SK-N-SH treated with all-trans-retinoic acid at 6 μM for 48 hours (cell line): ENCODE measurements around the gene TSPAN18.

Experiments used
- ARNTL ChIP-seq: fragments of 450-650 bp; formaldehyde crosslinking; IDR thresholded peaks from 2 replicates; pipeline ENCODE4 v1.5.0; 2020; ENCODE audit warnings: low read depth, mild to moderate bottlenecking, moderate library complexity, borderline replicate concordance
- GLIS3 ChIP-seq: fragments of 250-450 bp; sonication (Bioruptor Pico); IDR thresholded peaks from 2 replicates; pipeline ENCODE4 v1.5.0; 2020; ENCODE audit warnings: mild to moderate bottlenecking, moderate library complexity
- ISL1 ChIP-seq: fragments of 250-450 bp; sonication (Bioruptor Pico); IDR thresholded peaks from 2 replicates; pipeline ENCODE4 v2.1.2; 2022; ENCODE audit warnings: mild to moderate bottlenecking, moderate library complexity
- PPARA ChIP-seq: fragments of 250-450 bp; sonication (Bioruptor Pico); IDR thresholded peaks from 2 replicates; pipeline ENCODE4 v1.5.0; 2020; ENCODE audit warnings: mild to moderate bottlenecking, borderline replicate concordance
- SNAI2 ChIP-seq: fragments of 250-450 bp; sonication (Bioruptor Pico); IDR thresholded peaks from 2 replicates; pipeline ENCODE4 v1.5.0; 2020; ENCODE audit warnings: mild to moderate bottlenecking, moderate library complexity
- TCF4 ChIP-seq: fragments of 250-450 bp; sonication (Bioruptor Pico); IDR thresholded peaks from 2 replicates; pipeline ENCODE4 v1.8.0; 2021; ENCODE audit warnings: mild to moderate bottlenecking, moderate library complexity, borderline replicate concordance
- TOX ChIP-seq: fragments of 250-450 bp; sonication (Bioruptor Pico); IDR thresholded peaks from 2 replicates; pipeline ENCODE4 v1.8.0; 2021; ENCODE audit warnings: mild to moderate bottlenecking, moderate library complexity, borderline replicate concordance
- ZFP3 ChIP-seq: fragments of 250-450 bp; sonication (Bioruptor Pico); IDR thresholded peaks from 2 replicates; pipeline ENCODE4 v1.5.0; 2020; ENCODE audit warnings: mild to moderate bottlenecking, moderate library complexity
- ZFP30 ChIP-seq: fragments of 450-650 bp; formaldehyde crosslinking; IDR thresholded peaks from 2 replicates; pipeline ENCODE4 v1.5.0; 2022; ENCODE audit warnings: mild to moderate bottlenecking, moderate library complexity
- TF ChIP-seq, protein P1 (sequence below): fragments of 250-450 bp; sonication (Bioruptor Pico); IDR thresholded peaks from 2 replicates; pipeline ENCODE4 v1.5.1; 2020; ENCODE audit warnings: low read depth, mild to moderate bottlenecking, moderate library complexity
- TF ChIP-seq, protein P2 (sequence below): fragments of 250-450 bp; sonication (Bioruptor Pico); IDR thresholded peaks from 2 replicates; pipeline ENCODE4 v1.8.0; 2020; ENCODE audit warnings: mild to moderate bottlenecking, moderate library complexity, borderline replicate concordance
- TF ChIP-seq, protein P3 (sequence below): fragments of 250-450 bp; sonication (Bioruptor Pico); IDR thresholded peaks from 2 replicates; pipeline ENCODE4 v1.5.1; 2021; ENCODE audit warnings: mild to moderate bottlenecking, moderate library complexity

DNA sequence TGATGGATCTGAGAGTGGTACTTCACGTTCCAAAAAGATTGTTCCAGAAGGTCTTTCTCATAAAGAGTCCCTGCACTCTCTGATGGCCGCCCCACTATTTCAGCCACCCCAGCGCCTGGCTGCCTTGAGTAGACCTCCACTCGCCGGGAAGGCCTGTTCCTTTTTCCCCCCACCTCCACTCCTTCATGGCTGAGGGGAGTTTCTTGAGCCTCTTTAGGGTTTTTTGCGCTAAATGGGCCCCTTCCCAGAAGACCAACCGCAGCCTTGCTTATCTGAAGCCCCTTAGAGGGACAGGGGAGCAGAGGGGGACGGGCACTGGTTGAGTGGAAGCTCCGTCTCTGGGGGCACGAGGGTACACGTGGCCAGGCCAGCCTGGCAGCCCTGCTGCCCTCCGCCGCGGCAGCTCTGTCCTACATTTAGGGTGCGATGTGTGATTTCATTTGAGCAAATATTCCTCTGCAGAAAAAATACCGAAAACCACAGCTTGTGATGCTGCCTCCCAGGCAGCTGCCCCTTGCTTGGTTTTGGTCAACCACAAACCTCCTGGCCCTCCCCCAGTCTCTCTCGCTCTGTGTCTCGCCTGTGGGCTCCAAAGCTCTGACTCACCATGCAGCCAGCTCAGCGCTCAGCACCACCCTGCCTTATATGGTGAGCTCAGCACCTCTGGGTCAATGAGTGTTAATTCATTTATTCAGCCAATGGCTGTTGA, 135.2 kb downstream of the TSPAN18 start:
- TF ChIP-seq TCF4 (CRISPR knock-in tag) (no peak), ZFP30 (no peak), ARNTL (CRISPR knock-in tag) (no peak), GLIS3 (no peak), ISL1 (CRISPR knock-in tag) (no peak), PPARA (CRISPR knock-in tag) (no peak), TOX (CRISPR knock-in tag) (no peak), ZFP3 (CRISPR knock-in tag) (no peak), SNAI2 (CRISPR knock-in tag) (no peak)
- TF ChIP-seq, protein P1, sequence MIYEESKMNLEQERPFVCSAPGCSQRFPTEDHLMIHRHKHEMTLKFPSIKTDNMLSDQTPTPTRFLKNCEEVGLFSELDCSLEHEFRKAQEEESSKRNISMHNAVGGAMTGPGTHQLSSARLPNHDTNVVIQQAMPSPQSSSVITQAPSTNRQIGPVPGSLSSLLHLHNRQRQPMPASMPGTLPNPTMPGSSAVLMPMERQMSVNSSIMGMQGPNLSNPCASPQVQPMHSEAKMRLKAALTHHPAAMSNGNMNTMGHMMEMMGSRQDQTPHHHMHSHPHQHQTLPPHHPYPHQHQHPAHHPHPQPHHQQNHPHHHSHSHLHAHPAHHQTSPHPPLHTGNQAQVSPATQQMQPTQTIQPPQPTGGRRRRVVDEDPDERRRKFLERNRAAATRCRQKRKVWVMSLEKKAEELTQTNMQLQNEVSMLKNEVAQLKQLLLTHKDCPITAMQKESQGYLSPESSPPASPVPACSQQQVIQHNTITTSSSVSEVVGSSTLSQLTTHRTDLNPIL (CRISPR knock-in tag) = no peak
- TF ChIP-seq, protein P2, sequence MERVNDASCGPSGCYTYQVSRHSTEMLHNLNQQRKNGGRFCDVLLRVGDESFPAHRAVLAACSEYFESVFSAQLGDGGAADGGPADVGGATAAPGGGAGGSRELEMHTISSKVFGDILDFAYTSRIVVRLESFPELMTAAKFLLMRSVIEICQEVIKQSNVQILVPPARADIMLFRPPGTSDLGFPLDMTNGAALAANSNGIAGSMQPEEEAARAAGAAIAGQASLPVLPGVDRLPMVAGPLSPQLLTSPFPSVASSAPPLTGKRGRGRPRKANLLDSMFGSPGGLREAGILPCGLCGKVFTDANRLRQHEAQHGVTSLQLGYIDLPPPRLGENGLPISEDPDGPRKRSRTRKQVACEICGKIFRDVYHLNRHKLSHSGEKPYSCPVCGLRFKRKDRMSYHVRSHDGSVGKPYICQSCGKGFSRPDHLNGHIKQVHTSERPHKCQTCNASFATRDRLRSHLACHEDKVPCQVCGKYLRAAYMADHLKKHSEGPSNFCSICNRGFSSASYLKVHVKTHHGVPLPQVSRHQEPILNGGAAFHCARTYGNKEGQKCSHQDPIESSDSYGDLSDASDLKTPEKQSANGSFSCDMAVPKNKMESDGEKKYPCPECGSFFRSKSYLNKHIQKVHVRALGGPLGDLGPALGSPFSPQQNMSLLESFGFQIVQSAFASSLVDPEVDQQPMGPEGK (CRISPR knock-in tag) = no peak
- TF ChIP-seq, protein P3, sequence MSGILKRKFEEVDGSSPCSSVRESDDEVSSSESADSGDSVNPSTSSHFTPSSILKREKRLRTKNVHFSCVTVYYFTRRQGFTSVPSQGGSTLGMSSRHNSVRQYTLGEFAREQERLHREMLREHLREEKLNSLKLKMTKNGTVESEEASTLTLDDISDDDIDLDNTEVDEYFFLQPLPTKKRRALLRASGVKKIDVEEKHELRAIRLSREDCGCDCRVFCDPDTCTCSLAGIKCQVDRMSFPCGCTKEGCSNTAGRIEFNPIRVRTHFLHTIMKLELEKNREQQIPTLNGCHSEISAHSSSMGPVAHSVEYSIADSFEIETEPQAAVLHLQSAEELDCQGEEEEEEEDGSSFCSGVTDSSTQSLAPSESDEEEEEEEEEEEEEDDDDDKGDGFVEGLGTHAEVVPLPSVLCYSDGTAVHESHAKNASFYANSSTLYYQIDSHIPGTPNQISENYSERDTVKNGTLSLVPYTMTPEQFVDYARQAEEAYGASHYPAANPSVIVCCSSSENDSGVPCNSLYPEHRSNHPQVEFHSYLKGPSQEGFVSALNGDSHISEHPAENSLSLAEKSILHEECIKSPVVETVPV (CRISPR knock-in tag) = no peak
